IgD-negative memory B cell (primary cell): ENCODE data around the gene STAT3. TPM values are rescaled to one million over a fixed set of nuclear protein-coding genes. Genes with fewer than 3 reads are reported as not detected.
"Not testable (repeated sequence)": the region's sequence is repeated elsewhere in the genome, so short reads cannot be mapped to it uniquely, and the experiment has no call there.

Source experiments
- H3K27ac Mint-ChIP-seq, 3 donors: one replicate each; pipeline ENCODE4 v1.8.0; 2020 to 2022; ENCODE audit warnings: mild to moderate bottlenecking in 3 of 3, mixed read lengths in 3 of 3, moderate library complexity in 1 of 3
- H3K27me3 Mint-ChIP-seq: one replicate; pipeline ENCODE4 v1.8.0; 2021; ENCODE audit warnings: mixed read lengths
- H3K36me3 Mint-ChIP-seq: one replicate; pipeline ENCODE4 v1.8.0; 2020; ENCODE audit warnings: mild to moderate bottlenecking, mixed read lengths
- H3K4me1 Mint-ChIP-seq, 3 donors: one replicate each; pipeline ENCODE4 v1.8.0; 2020 to 2022; ENCODE audit warnings: mixed read lengths in 3 of 3, mild to moderate bottlenecking in 1 of 3
- H3K4me3 Mint-ChIP-seq, 4 donors: one replicate each; pipeline ENCODE4 v1.8.0; 2020 to 2022; ENCODE audit warnings: mild to moderate bottlenecking in 4 of 4, mixed read lengths in 4 of 4, moderate library complexity in 3 of 4
- H3K9me3 Mint-ChIP-seq, 3 donors: one replicate each; pipeline ENCODE4 v1.8.0; 2020 to 2021; ENCODE audit warnings: mixed read lengths in 3 of 3, mild to moderate bottlenecking in 1 of 3
- polyA plus RNA-seq: library from polyadenylated mRNA; unstranded; fragments of 300-500 nt; fragmentation: Illumina TruSeq; gene quantifications from one replicate; pipeline ENCODE4 v1.2.3, GENCODE V29; 2021

The STAT3 gene
- polyA plus RNA-seq, 1 donor from 2014 or later: 106 TPM

DNA sequence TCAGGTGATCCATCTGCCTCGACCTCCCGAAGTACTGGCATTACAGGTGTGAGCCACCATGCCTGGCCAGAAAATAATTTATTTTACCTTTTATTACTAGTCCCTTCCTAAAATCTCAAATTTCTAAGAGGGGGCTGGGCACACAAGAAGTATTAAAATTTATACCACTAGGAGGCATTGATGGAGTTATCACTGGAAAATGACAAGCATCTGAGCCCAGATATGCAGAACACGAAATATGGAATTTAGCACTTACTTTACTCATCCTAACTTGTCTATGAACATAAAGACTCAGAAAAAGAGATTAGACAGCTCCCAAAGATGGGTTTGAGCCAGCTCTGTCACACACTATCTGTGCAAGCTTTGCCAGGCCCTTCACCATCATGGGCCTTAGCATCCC, 53.6 kb downstream of the STAT3 start:
- H3K27me3 Mint-ChIP-seq: no peaks in the 10 kb centered on the region
- H3K36me3 Mint-ChIP-seq: peaks cover 9% of the 10 kb centered on the region

DNA sequence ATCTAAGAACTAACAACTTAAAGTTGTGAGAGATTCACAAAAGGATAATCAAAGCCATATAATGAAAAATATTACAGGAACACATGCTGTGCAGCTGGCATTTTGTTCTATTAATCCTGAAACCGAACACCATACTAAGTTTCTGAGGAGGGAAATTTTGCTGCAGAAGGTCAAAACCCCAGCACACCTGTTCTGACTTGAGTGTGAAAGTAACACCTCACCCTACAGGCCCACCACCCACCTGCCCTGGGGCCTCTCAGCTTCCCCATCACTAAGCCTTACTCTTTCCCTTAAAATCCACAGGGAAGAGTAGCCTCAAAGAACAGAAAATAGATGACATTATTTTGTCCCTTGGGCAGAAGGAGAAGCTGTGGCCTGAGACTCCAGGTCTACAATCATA, 55.2 kb downstream of the STAT3 start:
- peaks cover 4 to 6% (median 4%) of the 10 kb centered on the region in 3 donors for H3K4me1 Mint-ChIP-seq
- H3K4me3 Mint-ChIP-seq: no peak overlapping the region
- H3K27ac Mint-ChIP-seq: no peak overlapping the region
- H3K27me3 Mint-ChIP-seq: no peaks in the 10 kb centered on the region
- no peaks in the 10 kb centered on the region for H3K9me3 Mint-ChIP-seq
- peaks cover 6% of the 10 kb centered on the region for H3K36me3 Mint-ChIP-seq

More for the DNA sequence above, 53.6 kb downstream of the STAT3 start:
- Mint-ChIP-seq H3K4me3 (no peak overlapping the region), H3K9me3 (no peaks in the 10 kb centered on the region), H3K4me1 (peaks cover 9 to 16% (median 15%) of the 10 kb centered on the region in 3 donors), H3K27ac (no peak overlapping the region)

DNA sequence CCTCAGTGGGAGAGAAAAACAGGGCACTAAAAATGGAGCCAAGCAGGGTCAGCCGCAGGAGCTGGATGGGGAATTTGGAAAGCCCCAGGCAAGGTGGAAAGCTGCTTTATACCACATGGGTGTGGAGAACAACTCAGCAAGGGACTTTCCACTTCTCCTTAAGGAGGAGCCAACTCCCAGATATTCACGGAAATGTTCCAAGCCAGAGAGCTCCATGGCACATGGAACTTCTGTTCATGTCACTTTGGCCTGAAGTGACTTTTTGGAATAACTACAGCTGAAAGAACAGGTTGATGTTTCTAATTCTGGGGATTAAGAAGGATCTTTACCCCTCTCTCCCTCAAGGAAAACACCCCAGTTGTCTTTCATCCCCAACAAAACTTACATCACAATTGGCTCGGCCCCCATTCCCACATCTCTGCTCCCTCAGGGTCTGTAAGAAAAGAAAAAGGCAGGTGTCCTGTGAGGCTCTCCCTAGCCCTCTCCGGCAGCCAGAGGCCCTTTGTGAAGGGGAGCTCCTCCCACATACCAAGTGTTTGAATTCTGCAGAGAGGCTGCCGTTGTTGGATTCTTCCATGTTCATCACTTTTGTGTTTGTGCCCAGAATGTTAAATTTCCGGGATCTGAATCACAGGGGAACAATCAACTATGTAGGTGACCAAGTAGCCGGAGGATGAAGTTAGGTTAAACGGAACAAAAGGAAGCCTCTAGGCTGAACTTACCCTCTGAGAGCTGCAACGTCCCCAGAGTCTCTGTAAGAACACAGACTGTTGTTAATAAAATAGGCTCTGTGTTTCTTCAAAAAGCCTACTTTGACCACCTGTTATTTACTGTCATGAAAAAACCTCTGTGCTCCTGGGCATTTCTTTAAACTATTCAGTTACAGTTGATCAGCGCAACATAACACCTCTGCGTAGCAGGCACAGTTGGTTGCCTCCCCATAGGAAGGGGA, 58.9 kb downstream of the STAT3 start:
- Mint-ChIP-seq H3K36me3 (peaks cover 2% of the 10 kb centered on the region), H3K27me3 (no peaks in the 10 kb centered on the region)

DNA sequence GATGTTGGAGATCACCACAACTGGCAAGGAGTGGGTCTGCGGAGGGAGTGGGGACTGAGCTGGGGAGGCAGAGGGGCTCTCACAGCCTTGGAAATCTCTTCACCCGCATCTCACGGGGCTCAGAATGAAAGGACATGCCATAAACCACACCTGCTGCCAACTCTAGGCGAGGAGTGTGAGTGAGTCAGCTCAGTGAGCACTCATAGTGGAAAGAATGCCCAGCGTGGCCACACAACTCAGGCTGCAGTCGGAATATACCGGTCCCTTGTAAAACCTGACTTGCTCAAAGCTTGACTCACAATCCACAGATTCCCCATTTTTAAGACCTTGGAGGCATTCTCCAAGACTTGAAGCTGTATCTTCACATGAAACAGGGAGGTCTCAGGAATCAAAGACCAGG, 63.2 kb downstream of the STAT3 start:
- Mint-ChIP-seq H3K36me3 (peaks cover 6% of the 10 kb centered on the region), H3K4me3 (no peak overlapping the region), H3K27me3 (no peaks in the 10 kb centered on the region), H3K27ac (no peak overlapping the region), H3K9me3 (no peaks in the 10 kb centered on the region), H3K4me1 (peaks cover 4 to 12% (median 10%) of the 10 kb centered on the region in 3 donors)

More for the DNA sequence above, 58.9 kb downstream of the STAT3 start:
- no peaks in the 10 kb centered on the region for H3K4me1 Mint-ChIP-seq
- H3K27ac Mint-ChIP-seq: no peak overlapping the region
- no peaks in the 10 kb centered on the region for H3K9me3 Mint-ChIP-seq
- no peak overlapping the region for H3K4me3 Mint-ChIP-seq

DNA sequence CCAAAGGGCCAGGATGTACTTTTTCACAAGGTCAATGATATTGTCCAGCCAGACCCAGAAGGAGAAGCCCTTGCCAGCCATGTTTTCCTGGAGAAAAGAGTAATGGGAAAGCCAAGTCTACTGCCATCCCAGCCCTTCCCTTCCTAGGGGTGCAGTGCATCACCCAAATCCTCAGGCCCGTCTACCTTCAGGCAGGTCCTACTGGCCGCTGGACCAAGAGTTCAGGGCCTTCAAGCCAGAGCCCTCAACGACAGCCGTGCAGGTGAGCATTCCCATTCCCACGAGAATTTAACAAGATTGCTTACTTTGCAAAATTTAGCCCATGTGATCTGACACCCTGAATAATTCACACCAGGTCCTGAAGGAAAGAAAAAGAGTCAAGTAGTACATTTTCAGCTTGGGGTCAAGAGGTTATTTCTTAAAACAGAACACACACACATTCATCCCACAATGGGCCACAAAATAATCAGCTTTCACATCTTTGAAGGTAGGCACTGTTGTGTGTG, 64.9 kb downstream of the STAT3 start:
- peak overlapping the region; percentile 12 to 84 (median 60) for H3K27ac Mint-ChIP-seq
- H3K9me3 Mint-ChIP-seq: no peaks in the 10 kb centered on the region
- H3K27me3 Mint-ChIP-seq: no peaks in the 10 kb centered on the region
- H3K4me3 Mint-ChIP-seq: no peak overlapping the region
- H3K36me3 Mint-ChIP-seq: peaks cover 6% of the 10 kb centered on the region
- H3K4me1 Mint-ChIP-seq: peaks cover 10 to 18% (median 16%) of the 10 kb centered on the region in 3 donors

DNA sequence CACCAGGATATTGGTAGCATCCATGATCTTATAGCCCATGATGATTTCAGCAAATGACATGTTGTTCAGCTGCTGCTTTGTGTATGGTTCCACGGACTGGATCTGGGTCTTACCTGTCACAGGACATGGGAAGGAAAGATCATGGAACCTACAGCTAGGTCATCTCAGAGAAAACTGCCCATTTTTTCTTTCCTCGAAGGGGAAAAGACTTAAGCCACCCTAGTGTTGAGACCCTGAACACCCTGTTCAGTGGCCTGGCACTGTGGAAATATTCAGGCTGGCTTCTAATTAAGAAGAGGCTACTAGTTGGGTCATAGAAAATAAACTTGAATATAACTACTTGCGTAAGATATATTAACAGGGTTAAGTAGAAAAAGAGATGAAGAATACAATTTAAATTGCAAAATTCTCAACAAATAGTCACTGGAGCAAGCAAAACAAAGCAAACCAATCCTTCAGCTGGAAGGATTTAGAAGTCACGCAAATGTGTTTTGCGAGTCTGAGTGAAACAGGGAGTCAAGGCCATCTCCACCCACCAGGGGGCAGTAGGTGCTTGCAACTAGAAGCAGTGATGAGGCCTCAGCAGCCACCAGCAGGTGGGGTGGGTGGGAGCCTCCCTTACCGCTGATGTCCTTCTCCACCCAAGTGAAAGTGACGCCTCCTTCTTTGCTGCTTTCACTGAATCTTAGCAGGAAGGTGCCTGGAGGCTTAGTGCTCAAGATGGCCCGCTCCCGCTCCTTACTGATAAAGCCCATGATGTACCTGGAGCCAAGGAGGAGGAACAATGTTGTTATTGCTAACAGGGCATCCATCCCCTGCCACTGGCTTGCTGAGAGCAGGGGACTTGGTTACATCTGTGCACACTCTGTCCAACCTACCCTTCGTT, 65.6 kb downstream of the STAT3 start:
- H3K4me3 Mint-ChIP-seq: no peak overlapping the region
- H3K27me3 Mint-ChIP-seq: no peaks in the 10 kb centered on the region
- H3K4me1 Mint-ChIP-seq: peaks cover 10 to 18% (median 17%) of the 10 kb centered on the region in 3 donors
- H3K27ac Mint-ChIP-seq: peak overlapping the region in 2 of 3 donors; percentile 12 to 60
- peaks cover 6% of the 10 kb centered on the region for H3K36me3 Mint-ChIP-seq
- H3K9me3 Mint-ChIP-seq: no peaks in the 10 kb centered on the region

DNA sequence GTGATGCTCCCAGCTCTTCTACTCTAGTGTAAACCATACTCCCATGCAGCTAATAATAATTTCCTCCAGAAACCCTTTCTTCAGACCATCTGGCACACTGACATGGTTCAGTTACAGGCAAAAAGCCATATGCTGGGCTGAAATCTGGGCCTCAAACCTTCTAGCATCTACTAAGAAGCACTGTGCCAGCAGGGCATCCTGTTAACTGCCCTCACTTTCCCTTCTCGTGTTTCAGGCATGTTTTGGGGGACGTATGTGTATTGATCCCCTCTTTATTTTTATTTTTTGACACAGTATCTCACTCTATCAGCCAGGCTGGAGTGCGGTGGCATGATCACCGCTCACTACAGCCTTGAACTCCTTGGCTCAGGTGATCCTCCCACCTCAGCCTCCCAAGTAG, 66.7 kb downstream of the STAT3 start:
- peaks cover 11 to 28% (median 22%) of the 10 kb centered on the region in 3 donors for H3K4me1 Mint-ChIP-seq
- H3K9me3 Mint-ChIP-seq: no peaks in the 10 kb centered on the region
- H3K27ac Mint-ChIP-seq: no peak overlapping the region
- no peaks in the 10 kb centered on the region for H3K27me3 Mint-ChIP-seq
- peaks cover 6% of the 10 kb centered on the region for H3K36me3 Mint-ChIP-seq
- H3K4me3 Mint-ChIP-seq: no peak overlapping the region

DNA sequence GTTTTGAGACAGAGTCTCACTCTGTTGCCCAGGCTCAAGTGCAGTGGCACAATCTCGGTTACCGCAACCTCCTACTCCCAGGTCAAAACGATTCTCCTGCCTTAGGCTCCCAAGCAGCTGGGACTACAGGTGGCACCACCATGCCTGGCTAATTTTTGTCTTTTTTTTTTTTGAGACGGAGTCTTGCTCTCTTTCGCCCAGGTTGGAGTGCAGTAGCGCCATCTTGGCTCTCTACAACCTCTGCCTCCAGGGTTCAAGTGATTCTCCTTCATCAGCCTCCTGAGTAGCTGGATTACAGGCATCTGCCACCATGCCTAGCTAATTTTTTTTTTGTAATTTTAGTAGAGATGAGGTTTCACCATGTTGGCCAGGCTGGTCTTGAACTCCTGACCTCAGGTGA, 70.3 kb downstream of the STAT3 start:
- H3K4me3 Mint-ChIP-seq, H3K36me3 Mint-ChIP-seq, H3K9me3 Mint-ChIP-seq, H3K27me3 Mint-ChIP-seq: not testable (repeated sequence)
- peaks cover 28 to 42% (median 35%) of the 10 kb centered on the region in 3 donors for H3K4me1 Mint-ChIP-seq
- peak overlapping the region in 1 of 3 donors; percentile 60 for H3K27ac Mint-ChIP-seq

DNA sequence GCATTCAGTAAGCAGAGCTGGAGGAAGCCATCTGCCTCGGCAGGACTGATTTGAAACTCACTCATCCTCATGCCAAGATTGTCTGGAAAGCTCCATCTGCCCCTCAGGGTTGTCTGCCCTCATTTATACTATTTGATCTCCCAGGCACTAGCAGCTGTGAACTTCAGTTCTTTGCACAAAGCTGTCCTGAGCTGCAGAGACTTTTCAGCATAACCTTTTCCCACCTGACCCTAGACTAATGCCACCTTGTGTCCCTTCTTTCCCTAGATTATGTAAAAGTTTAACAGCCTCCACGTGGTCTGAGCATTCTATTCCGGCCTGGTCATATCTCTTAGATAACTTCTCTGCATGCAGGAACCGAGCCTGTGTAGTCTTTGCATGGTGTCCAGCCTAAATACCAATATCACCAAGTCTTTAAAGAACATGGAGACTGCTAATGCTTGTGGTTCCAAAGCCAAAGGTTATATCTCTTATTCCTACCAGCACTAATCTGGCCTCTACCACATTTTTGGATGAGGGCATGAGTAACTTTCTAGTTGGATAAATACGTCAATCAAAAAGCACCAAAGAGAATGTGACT, 70.9 kb downstream of the STAT3 start:
- no peaks in the 10 kb centered on the region for H3K9me3 Mint-ChIP-seq
- peak overlapping the region in 1 of 3 donors; percentile 60 for H3K27ac Mint-ChIP-seq
- H3K4me3 Mint-ChIP-seq: no peak overlapping the region
- H3K36me3 Mint-ChIP-seq: peaks cover 6% of the 10 kb centered on the region
- H3K4me1 Mint-ChIP-seq: peaks cover 24 to 38% (median 29%) of the 10 kb centered on the region in 3 donors
- no peaks in the 10 kb centered on the region for H3K27me3 Mint-ChIP-seq

DNA sequence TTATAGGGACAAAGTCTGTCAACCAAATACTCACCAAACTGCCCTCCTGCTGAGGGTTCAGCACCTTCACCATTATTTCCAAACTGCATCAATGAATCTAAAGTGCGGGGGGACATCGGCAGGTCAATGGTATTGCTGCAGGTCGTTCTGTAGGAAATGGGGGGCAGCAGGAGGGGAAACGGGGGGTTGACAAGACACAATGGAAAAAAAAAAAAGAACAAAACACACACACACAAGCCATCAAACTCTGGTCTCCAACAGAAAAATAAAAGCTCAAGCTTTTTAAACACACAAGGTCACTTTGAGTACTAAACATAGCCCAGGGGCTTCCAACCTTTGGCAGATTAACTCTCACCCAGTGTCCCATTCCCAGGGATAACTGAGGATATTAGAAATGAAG, 71.5 kb downstream of the STAT3 start:
- Mint-ChIP-seq H3K4me1 (peaks cover 29 to 41% (median 29%) of the 10 kb centered on the region in 3 donors), H3K4me3 (no peak overlapping the region), H3K9me3 (no peaks in the 10 kb centered on the region), H3K27me3 (no peaks in the 10 kb centered on the region), H3K27ac (peak overlapping the region in 1 of 3 donors; percentile 60), H3K36me3 (peaks cover 3% of the 10 kb centered on the region)

DNA sequence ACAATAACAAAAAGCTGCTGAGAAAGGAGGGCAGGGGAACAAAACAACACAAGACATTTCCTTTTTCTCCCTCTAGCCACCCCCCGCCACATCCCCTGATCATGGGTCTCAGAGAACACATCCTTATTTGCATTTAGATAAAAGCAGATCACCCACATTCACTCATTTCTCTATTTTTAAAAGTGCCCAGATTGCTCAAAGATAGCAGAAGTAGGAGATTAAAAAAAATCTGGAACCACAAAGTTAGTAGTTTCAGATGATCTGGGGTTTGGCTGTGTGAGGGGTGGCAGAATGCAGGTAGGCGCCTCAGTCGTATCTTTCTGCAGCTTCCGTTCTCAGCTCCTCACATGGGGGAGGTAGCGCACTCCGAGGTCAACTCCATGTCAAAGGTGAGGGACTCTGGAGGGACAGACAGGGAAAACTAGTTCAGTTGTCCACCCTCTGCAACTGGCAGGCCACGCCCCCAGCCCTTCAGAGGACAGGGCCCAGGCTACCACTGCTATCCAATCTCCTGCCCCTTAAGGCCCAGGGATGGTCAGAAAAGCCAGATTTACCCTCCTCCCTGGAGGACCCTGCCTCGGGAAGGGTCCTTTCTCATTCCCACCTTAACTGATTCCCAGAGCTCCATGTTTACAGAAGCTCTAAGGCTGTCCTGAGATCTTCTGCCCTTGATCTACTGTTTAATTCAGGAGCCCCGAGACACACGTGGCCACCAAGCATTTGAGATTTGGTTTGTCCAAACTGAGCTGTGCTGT, 72.7 kb downstream of the STAT3 start:
- peaks cover 31 to 47% (median 32%) of the 10 kb centered on the region in 3 donors for H3K4me1 Mint-ChIP-seq
- H3K4me3 Mint-ChIP-seq: peak overlapping the region; percentile 34 to 68 (median 53)
- peaks cover under 1% of the 10 kb centered on the region for H3K36me3 Mint-ChIP-seq

DNA sequence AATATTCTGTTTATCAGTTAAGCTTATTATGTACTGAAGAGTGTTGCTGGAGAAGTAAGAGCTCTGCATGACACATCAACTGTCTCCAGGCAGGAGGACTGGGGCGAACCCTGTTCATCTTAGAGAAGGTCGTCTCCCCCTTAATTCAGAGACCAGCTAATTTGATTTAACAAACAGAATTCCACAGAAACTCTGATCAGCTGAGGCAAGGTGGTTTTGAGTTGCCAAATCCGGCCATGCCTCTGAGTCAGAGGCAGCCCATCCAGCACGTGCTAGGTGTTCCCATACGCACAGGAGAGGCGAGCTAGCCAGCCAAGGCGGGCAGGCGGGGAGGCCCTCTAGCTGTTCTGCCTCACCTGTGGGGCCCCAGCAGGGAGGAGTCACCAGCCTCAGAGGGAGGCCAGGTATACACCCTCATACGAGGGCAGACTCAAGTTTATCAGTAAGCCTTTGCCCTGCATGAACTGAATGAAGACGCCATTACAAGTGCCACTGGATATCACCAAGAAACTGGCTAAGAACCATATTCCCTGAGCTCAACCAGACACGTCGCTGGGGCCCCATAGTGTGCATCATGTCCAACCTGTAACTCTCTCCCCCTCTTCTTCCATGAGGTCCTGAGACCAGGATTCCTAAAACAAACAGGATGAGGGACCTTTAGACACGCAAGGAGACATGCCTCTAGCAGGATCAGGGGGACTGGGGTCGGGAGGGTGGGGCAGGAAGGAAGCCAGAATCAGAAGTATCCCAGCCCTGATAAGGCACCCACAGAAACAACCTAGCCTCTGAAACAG, 74.3 kb downstream of the STAT3 start:
- Mint-ChIP-seq H3K27ac (peak overlapping the region; percentile 13 to 65 (median 59)), H3K4me1 (peaks cover 24 to 38% (median 30%) of the 10 kb centered on the region in 3 donors), H3K4me3 (peak overlapping the region in 3 of 4 donors; percentile 60 to 78 (median 75)), H3K9me3 (no peaks in the 10 kb centered on the region), H3K27me3 (no peaks in the 10 kb centered on the region), H3K36me3 (peaks cover 4% of the 10 kb centered on the region)

More for the DNA sequence above, 72.7 kb downstream of the STAT3 start:
- peak overlapping the region; percentile 48 to 95 (median 79) for H3K27ac Mint-ChIP-seq
- H3K9me3 Mint-ChIP-seq: no peaks in the 10 kb centered on the region
- H3K27me3 Mint-ChIP-seq: no peaks in the 10 kb centered on the region

DNA sequence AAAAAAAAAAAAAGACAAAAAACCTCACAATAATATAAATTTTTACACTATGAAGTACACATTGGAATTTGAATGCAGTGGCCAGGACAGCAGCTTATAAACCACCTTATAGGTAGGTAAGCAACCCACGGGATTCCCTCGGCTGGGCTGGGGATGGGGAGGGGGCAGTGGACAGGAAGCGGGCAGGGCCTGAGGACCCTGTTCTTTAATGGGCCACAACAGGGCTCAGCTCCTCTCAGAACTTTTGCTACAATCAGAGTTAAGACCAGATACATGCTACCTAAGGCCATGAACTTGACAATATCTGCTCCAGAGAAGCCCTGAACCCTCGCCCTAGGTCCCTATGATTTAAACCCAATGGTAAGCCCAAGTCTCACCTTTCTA, 74.9 kb downstream of the STAT3 start:
- H3K27ac Mint-ChIP-seq: peak overlapping the region in 2 of 3 donors; percentile 13 to 65
- no peaks in the 10 kb centered on the region for H3K9me3 Mint-ChIP-seq
- H3K36me3 Mint-ChIP-seq: peaks cover 4% of the 10 kb centered on the region
- H3K4me3 Mint-ChIP-seq: peak overlapping the region in 3 of 4 donors; percentile 60 to 78 (median 75)
- H3K27me3 Mint-ChIP-seq: no peaks in the 10 kb centered on the region
- H3K4me1 Mint-ChIP-seq: peaks cover 24 to 38% (median 30%) of the 10 kb centered on the region in 3 donors
